H1 (cell line): ENCODE data around the gene CD151. TPM values are rescaled to one million over a fixed set of nuclear protein-coding genes. Genes with fewer than 3 reads are reported as not detected.

Experiments used
- CTCF ChIA-PET: fragments of 300-600 bp; sonication (Branson Sonifier 250); formaldehyde crosslinking; loops from one replicate; lab custom pipeline; 2021; ENCODE audit not compliant: partially characterized antibody; lab: Charles Lee
- POLR2A ChIA-PET: fragments of 300-600 bp; sonication (Branson Sonifier 250); formaldehyde crosslinking; loops from one replicate; lab custom pipeline; 2021; ENCODE audit warnings: inconsistent platforms; ENCODE audit not compliant: partially characterized antibody; lab: Charles Lee
- DNase-seq, 2 experiments: peaks; one replicate each; pipeline versions ENCODE4 v3.0.0 to v3.0.0-alpha.2; 2010 to 2022; ENCODE audit warnings: low spot score in 2 of 2, low read depth in 1 of 2, mixed read lengths in 1 of 2
- FAIRE-seq: peaks from 2 replicates; lab custom pipeline; 2011; peaks lifted over from hg19 to GRCh38; lab: Jason Lieb, UNC
- H2AFZ ChIP-seq: 2 replicates; pipeline ENCODE4 v1.8.1; 2012; ENCODE audit warnings: low read length, inconsistent platforms
- H2AK5ac ChIP-seq: 2 replicates; pipeline ENCODE4 v1.6.1; 2013; ENCODE audit warnings: low read depth, low read length
- H2BK120ac ChIP-seq: replicated peaks from 2 replicates; pipeline ENCODE3; 2013; ENCODE audit warnings: low read depth, low read length, inconsistent platforms
- H2BK12ac ChIP-seq: 2 replicates; pipeline ENCODE4 v1.6.1; 2013; ENCODE audit warnings: low read depth, low read length
- H2BK15ac ChIP-seq: 2 replicates; pipeline ENCODE4 v1.6.1; 2013; ENCODE audit warnings: low read length
- H2BK20ac ChIP-seq: 2 replicates; pipeline ENCODE4 v1.6.1; 2013; ENCODE audit warnings: low read length
- H2BK5ac ChIP-seq: 2 replicates; pipeline ENCODE4 v1.6.1; 2013; ENCODE audit warnings: low read depth, low read length
- H3K14ac ChIP-seq: 2 replicates; pipeline ENCODE4 v1.6.1; 2013; ENCODE audit warnings: inconsistent platforms; ENCODE audit not compliant: insufficient read length
- H3K18ac ChIP-seq: 2 replicates; pipeline ENCODE4 v1.6.1; 2013; ENCODE audit warnings: low read length; ENCODE audit errors: extremely low read depth
- H3K23ac ChIP-seq: 2 replicates; pipeline ENCODE4 v1.6.1; 2013; ENCODE audit warnings: inconsistent platforms; ENCODE audit not compliant: insufficient read length
- H3K23me2 ChIP-seq: 2 replicates; pipeline ENCODE4 v1.6.1; 2013; ENCODE audit warnings: low read depth, low read length
- H3K27ac ChIP-seq: 2 replicates; pipeline ENCODE4 v1.6.1; 2011; ENCODE audit warnings: low read depth, low read length, inconsistent platforms
- H3K27me3 ChIP-seq, 4 experiments: replicated peaks in 1 of 4; 1 replicate in 1 of 4; 2 replicates in 3 of 4; pipeline versions ENCODE4 v1.6.1 to v1.8.1; 2011 to 2013; ENCODE audit warnings: low read length in 3 of 4, mild to moderate bottlenecking in 3 of 4, inconsistent platforms in 2 of 4, mixed read lengths in 2 of 4, moderate library complexity in 1 of 4; ENCODE audit not compliant: control insufficient read depth in 3 of 4, insufficient read depth in 3 of 4; ENCODE audit errors: extremely low read depth in 1 of 4
- H3K36me3 ChIP-seq, 4 experiments: 2 replicates each; pipeline versions ENCODE4 v1.6.1 to v1.8.1; 2011 to 2013; ENCODE audit warnings: mild to moderate bottlenecking in 4 of 4, low read length in 3 of 4, moderate library complexity in 2 of 4, control low read depth in 1 of 4, inconsistent platforms in 1 of 4; ENCODE audit not compliant: insufficient read depth in 4 of 4, control insufficient read depth in 2 of 4
- H3K4ac ChIP-seq: replicated peaks from 2 replicates; pipeline ENCODE3; 2013; ENCODE audit warnings: low read length, low read depth, mixed read lengths, inconsistent platforms; ENCODE audit not compliant: insufficient read length
- H3K4me1 ChIP-seq, 4 experiments: replicated peaks in 1 of 4; 1 replicate in 1 of 4; 2 replicates in 3 of 4; pipeline versions ENCODE4 v1.6.1 to v1.8.1; 2011 to 2013; ENCODE audit warnings: low read length in 3 of 4, inconsistent platforms in 2 of 4, mixed read lengths in 1 of 4; ENCODE audit not compliant: insufficient read depth in 4 of 4, control insufficient read depth in 3 of 4
- H3K4me2 ChIP-seq, 2 experiments: 2 replicates each; pipeline versions ENCODE4 v1.6.1 to v1.8.1; 2011 to 2013; ENCODE audit warnings: low read depth in 2 of 2, low read length in 2 of 2, control low read depth in 1 of 2, inconsistent platforms in 1 of 2, mild to moderate bottlenecking in 1 of 2; ENCODE audit not compliant: insufficient read depth in 1 of 2
- H3K4me3 ChIP-seq, 4 experiments: fragments of 200-600, 300-600 bp in 1 of 4; sonication (generic), shearing (Covaris generic), sonication (Bioruptor Twin) in 1 of 4; 2 replicates each; pipeline versions ENCODE4 v1.5.1 to v1.8.1; 2011 to 2016; ENCODE audit warnings: low read length in 4 of 4, low read depth in 3 of 4, control low read depth in 2 of 4, inconsistent platforms in 2 of 4, mild to moderate bottlenecking in 2 of 4, mixed read lengths in 1 of 4, moderate library complexity in 1 of 4; ENCODE audit not compliant: insufficient read depth in 2 of 4; ENCODE audit errors: extremely low read depth in 1 of 4
- H3K56ac ChIP-seq: replicated peaks from 2 replicates; pipeline ENCODE3; 2013; ENCODE audit warnings: low read depth, mild to moderate bottlenecking, mixed read lengths, low read length, inconsistent platforms; ENCODE audit not compliant: insufficient read length
- H3K79me1 ChIP-seq: 2 replicates; pipeline ENCODE4 v1.6.1; 2013; ENCODE audit warnings: low read depth, low read length, control low read depth
- H3K79me2 ChIP-seq, 2 experiments: 2 replicates each; pipeline versions ENCODE4 v1.6.1 to v1.8.1; 2012 to 2013; ENCODE audit warnings: low read length in 2 of 2, mild to moderate bottlenecking in 2 of 2, inconsistent platforms in 1 of 2; ENCODE audit not compliant: insufficient read depth in 2 of 2, control insufficient read depth in 1 of 2
- H3K9ac ChIP-seq, 4 experiments: replicated peaks in 1 of 4; 1 replicate in 1 of 4; 2 replicates in 3 of 4; pipeline versions ENCODE4 v1.6.1 to v1.8.1; 2011 to 2013; ENCODE audit warnings: low read depth in 3 of 4, low read length in 3 of 4, control low read depth in 2 of 4, mild to moderate bottlenecking in 2 of 4, moderate library complexity in 2 of 4, inconsistent platforms in 1 of 4; ENCODE audit errors: extremely low read depth in 1 of 4
- H3K9me3 ChIP-seq, 2 experiments: 2 replicates each; pipeline versions ENCODE4 v1.6.1 to v1.8.1; 2012 to 2013; ENCODE audit warnings: mild to moderate bottlenecking in 2 of 2, moderate library complexity in 2 of 2, control low read depth in 1 of 2, inconsistent platforms in 1 of 2, low read depth in 1 of 2, low read length in 1 of 2, mixed read lengths in 1 of 2; ENCODE audit not compliant: insufficient read depth in 2 of 2
- H4K20me1 ChIP-seq, 2 experiments: replicated peaks in 1 of 2; 2 replicates each; pipeline versions ENCODE3 to v1.8.1; 2011 to 2013; ENCODE audit warnings: inconsistent platforms in 2 of 2, low read length in 2 of 2, mild to moderate bottlenecking in 1 of 2; ENCODE audit not compliant: insufficient read depth in 2 of 2, control insufficient read depth in 1 of 2
- H4K5ac ChIP-seq: 2 replicates; pipeline ENCODE4 v1.6.1; 2013; ENCODE audit warnings: low read length, low read depth, mixed read lengths, inconsistent platforms; ENCODE audit not compliant: insufficient read length
- H4K8ac ChIP-seq: 2 replicates; pipeline ENCODE4 v1.8.0; 2013; ENCODE audit warnings: mild to moderate bottlenecking, moderate library complexity, low read length, inconsistent platforms; ENCODE audit not compliant: insufficient read depth; ENCODE audit errors: extremely low read depth
- H4K91ac ChIP-seq: replicated peaks from 2 replicates; pipeline ENCODE3; 2013; ENCODE audit warnings: low read length, mixed read lengths, inconsistent platforms; ENCODE audit not compliant: insufficient read length
- CHD2 ChIP-seq: IDR thresholded peaks from 2 replicates; pipeline ENCODE4 v1.6.1; 2012; ENCODE audit warnings: low read length, improper control_type of control experiment
- FOSL1 ChIP-seq: IDR thresholded peaks from 2 replicates; pipeline ENCODE4 v1.6.1; 2011; ENCODE audit warnings: mild to moderate bottlenecking, low read depth, low read length, moderate library complexity; ENCODE audit not compliant: insufficient read depth
- KDM1A ChIP-seq: fragments of 200-600, 300-600 bp; sonication (generic); IDR thresholded peaks from 2 replicates; pipeline ENCODE4 v1.7.1; 2016; ENCODE audit warnings: mild to moderate bottlenecking, low read length, borderline replicate concordance
- NRF1 ChIP-seq: IDR thresholded peaks from 2 replicates; pipeline ENCODE4 v1.6.1; 2011; ENCODE audit warnings: mild to moderate bottlenecking, low read depth, low read length, improper control_type of control experiment
- RNF2 ChIP-seq: fragments of 200-900, 300-1000 bp; sonication (generic); IDR thresholded peaks from 2 replicates; pipeline ENCODE4 v1.7.1; 2016; ENCODE audit warnings: borderline replicate concordance, low read depth, mild to moderate bottlenecking, antibody characterized with exemption, low read length; ENCODE audit not compliant: poor library complexity, severe bottlenecking; ENCODE audit errors: missing control alignments
- SP1 ChIP-seq: IDR thresholded peaks from 2 replicates; pipeline ENCODE4 v1.6.1; 2011; ENCODE audit warnings: low read depth, low read length
- SP2 ChIP-seq: IDR thresholded peaks from 2 replicates; pipeline ENCODE4 v1.6.1; 2012; ENCODE audit warnings: mild to moderate bottlenecking, low read length, inconsistent platforms
- SRF ChIP-seq: IDR thresholded peaks from 2 replicates; pipeline ENCODE4 v1.6.1; 2011; ENCODE audit warnings: mild to moderate bottlenecking, low read depth, low read length, moderate library complexity
- SUZ12 ChIP-seq: fragments of 200-600 bp; sonication (generic); IDR thresholded peaks from 2 replicates; pipeline ENCODE4 v1.6.1; 2012; ENCODE audit warnings: mild to moderate bottlenecking, inconsistent platforms, low read length, moderate library complexity, mixed read lengths
- TAF1 ChIP-seq: IDR thresholded peaks from 2 replicates; pipeline ENCODE4 v1.6.1; 2011; ENCODE audit warnings: mild to moderate bottlenecking, low read depth, low read length
- YY1 ChIP-seq: IDR thresholded peaks from 2 replicates; pipeline ENCODE4 v1.6.1; 2011; ENCODE audit warnings: low read depth, mild to moderate bottlenecking, low read length
- WGBS, 2 experiments: shearing (Covaris generic) in 1 of 2; methylation state at CpG; one replicate each; pipeline versions ENCODE4 v1.1.6 to v1.1.7; 2013 to 2015; ENCODE audit warnings: low lambda C conversion rate in 2 of 2, mixed read lengths in 2 of 2, inconsistent platforms in 1 of 2, low coverage in 1 of 2, missing lambda C conversion rate in 1 of 2; ENCODE audit not compliant: insufficient replicate concordance in 2 of 2, insufficient coverage in 1 of 2, insufficient read length in 1 of 2; ENCODE audit errors: extremely low coverage in 1 of 2, missing lambda C conversion rate in 1 of 2; 5-methylcytosine and 5-hydroxymethylcytosine counted together
- polyA plus RNA-seq, 7 experiments: library from polyadenylated mRNA; depleted of rRNA in 3 of 7; stranded (reverse) in 5 of 7; unstranded in 2 of 7; fragments of >200 nt in 5 of 7; fragments of 200-250 nt in 2 of 7; gene quantifications; 1 replicate in 5 of 7; 2 replicates in 1 of 7; 4 replicates in 1 of 7; pipeline versions ENCODE4 v1.2.1 to v1.2.3, GENCODE V29; 2011 to 2013; ENCODE audit warnings: missing spikeins in 2 of 7, mixed read lengths in 2 of 7
- total RNA-seq: library from RNA; stranded (reverse); fragmentation: NEBNext Ultra II Directional; extraction: Animal tissue kit (Norgen Biotek cat#: 25700); gene quantifications from 2 replicates; pipeline ENCODE4 v1.2.1, GENCODE V29; 2021
- TF ChIP-seq, protein P1 (sequence below), 3 experiments: IDR thresholded peaks; 1 replicate in 2 of 3; 2 replicates in 1 of 3; pipeline versions ENCODE4 v1.5.1 to v1.6.1; 2011; ENCODE audit warnings: low read length in 3 of 3, mild to moderate bottlenecking in 3 of 3, inconsistent platforms in 2 of 3, low read depth in 1 of 3, moderate library complexity in 1 of 3; ENCODE audit not compliant: insufficient read depth in 1 of 3; ENCODE audit errors: control extremely low read depth in 1 of 3

CD151 gene
- total and polyA plus RNA-seq, 2 of the 8 experiments (the other 6 are each of a cell fraction or from before 2014, with no cell fraction given), result 101 to 212 TPM

DNA sequence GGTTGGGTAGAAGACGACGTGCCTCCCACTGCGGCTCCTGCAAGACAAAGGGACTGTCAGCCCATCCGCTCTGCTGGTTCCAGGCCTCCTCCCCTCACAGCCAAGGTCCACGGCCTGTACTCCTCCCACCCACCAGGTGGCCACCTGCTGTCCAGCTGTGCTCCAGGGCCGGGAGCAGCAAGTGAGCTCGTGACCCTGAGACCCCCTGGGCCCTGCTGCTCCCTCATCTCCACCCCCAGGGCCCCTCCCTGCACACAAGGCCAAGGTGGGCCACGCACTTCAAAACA lies 37.3 kb downstream of the CD151 start:
- H3K4me3 ChIP-seq, result no peak overlapping the region
- no peak for TF ChIP-seq CHD2
- TF ChIP-seq FOSL1, result no peak
- no peak for TF ChIP-seq SRF
- TF ChIP-seq NRF1, result no peak
- TF ChIP-seq SP2, result no peak
- no peak for TF ChIP-seq SP1
- TF ChIP-seq TAF1, result no peak
- TF ChIP-seq YY1, result no peak
- no peak for TF ChIP-seq KDM1A
- TF ChIP-seq, protein P1, sequence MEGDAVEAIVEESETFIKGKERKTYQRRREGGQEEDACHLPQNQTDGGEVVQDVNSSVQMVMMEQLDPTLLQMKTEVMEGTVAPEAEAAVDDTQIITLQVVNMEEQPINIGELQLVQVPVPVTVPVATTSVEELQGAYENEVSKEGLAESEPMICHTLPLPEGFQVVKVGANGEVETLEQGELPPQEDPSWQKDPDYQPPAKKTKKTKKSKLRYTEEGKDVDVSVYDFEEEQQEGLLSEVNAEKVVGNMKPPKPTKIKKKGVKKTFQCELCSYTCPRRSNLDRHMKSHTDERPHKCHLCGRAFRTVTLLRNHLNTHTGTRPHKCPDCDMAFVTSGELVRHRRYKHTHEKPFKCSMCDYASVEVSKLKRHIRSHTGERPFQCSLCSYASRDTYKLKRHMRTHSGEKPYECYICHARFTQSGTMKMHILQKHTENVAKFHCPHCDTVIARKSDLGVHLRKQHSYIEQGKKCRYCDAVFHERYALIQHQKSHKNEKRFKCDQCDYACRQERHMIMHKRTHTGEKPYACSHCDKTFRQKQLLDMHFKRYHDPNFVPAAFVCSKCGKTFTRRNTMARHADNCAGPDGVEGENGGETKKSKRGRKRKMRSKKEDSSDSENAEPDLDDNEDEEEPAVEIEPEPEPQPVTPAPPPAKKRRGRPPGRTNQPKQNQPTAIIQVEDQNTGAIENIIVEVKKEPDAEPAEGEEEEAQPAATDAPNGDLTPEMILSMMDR (IDR thresholded peaks at IDR 0.05; ENCODE audit: control extremely low read depth in 1 of 3, insufficient read depth in 1 of 3, low read depth in 1 of 3, low read length in 3 of 3), result peak in 2 of 3 experiments; percentile 31 to 38; a peak in 2 of 4 replicates
- TF ChIP-seq RNF2, result no peak
- no peak for TF ChIP-seq SUZ12

More for the DNA sequence above, 37.3 kb downstream of the CD151 start:
- H3K4me1 ChIP-seq, result peaks cover 0 to 11% (median 7%) of the 10 kb centered on the region in 4 experiments; a peak in 5 of 7 replicates
- H3K18ac ChIP-seq, result peak overlapping the region; percentile 13; the same call in 1 of the 2 replicates
- FAIRE-seq, result no peak
- no peaks in the 10 kb centered on the region for H3K9me3 ChIP-seq
- ChIA-PET CTCF (interaction anchor here (0.6 to 6.3 kb wide), 13 partner anchors 10 to 181 kb away, joined by 3 to 35 read pairs (median 4); no protein-coding TSS in a partner anchor), POLR2A (interaction anchor here (0.8 to 1.7 kb wide), 3 partner anchors 10 to 19 kb away, joined by 3 to 5 read pairs (median 4); no protein-coding TSS in a partner anchor)
- no peak overlapping the region for H2BK20ac ChIP-seq
- peaks cover 0 to 4% (median 0%) of the 10 kb centered on the region in 4 experiments; a peak in 3 of 8 replicates for H3K36me3 ChIP-seq
- peaks cover 13 to 35% of the 10 kb centered on the region in 2 experiments for H4K20me1 ChIP-seq
- no peak overlapping the region for H3K23ac ChIP-seq
- no peak overlapping the region for H3K27ac ChIP-seq
- H4K8ac ChIP-seq, result no peak overlapping the region; the same call in 1 of the 2 replicates
- DNase-seq, result no peak
- no peak overlapping the region for H2AFZ ChIP-seq
- H2BK120ac ChIP-seq, result no peak overlapping the region
- no peak overlapping the region for H2BK15ac ChIP-seq
- no peaks in the 10 kb centered on the region for H3K79me1 ChIP-seq
- no peak overlapping the region; a peak in 1 of 4 replicates for H3K4me2 ChIP-seq
- no peaks in the 10 kb centered on the region for H3K23me2 ChIP-seq
- H3K27me3 ChIP-seq, result no peaks in the 10 kb centered on the region
- no peak overlapping the region for H2AK5ac ChIP-seq
- no peak overlapping the region for H2BK5ac ChIP-seq
- no peak overlapping the region for H2BK12ac ChIP-seq
- H3K56ac ChIP-seq, result no peak overlapping the region
- no peak overlapping the region for H4K91ac ChIP-seq
- no peaks in the 10 kb centered on the region for H3K79me2 ChIP-seq
- H3K4ac ChIP-seq, result no peak overlapping the region
- WGBS, 2 experiments, result 76% methylated on average over 8 of the region's 8 CpGs; no CpG with 5 or more reads in 1 of the 2 experiments
- no peak overlapping the region; a peak in 1 of 7 replicates for H3K9ac ChIP-seq
- H4K5ac ChIP-seq, result no peak overlapping the region
- no peak overlapping the region for H3K14ac ChIP-seq
